Osteoblast (primary cell): ENCODE data around the gene SLC6A13. TPM values are rescaled to one million over a fixed set of nuclear protein-coding genes. Genes with fewer than 3 reads are reported as not detected.

Experiments used
- DNase-seq: peaks from one replicate; pipeline ENCODE4 v3.0.0; 2011; ENCODE audit warnings: low spot score, mixed read lengths; ENCODE audit not compliant: insufficient read length; ENCODE audit errors: missing footprints
- H2AFZ ChIP-seq: 2 replicates; pipeline ENCODE4 v1.6.0; 2011; ENCODE audit warnings: mild to moderate bottlenecking, low read length
- H3K27ac ChIP-seq: 2 replicates; pipeline ENCODE4 v1.5.1; 2011; ENCODE audit warnings: mild to moderate bottlenecking, low read depth, low read length, moderate library complexity
- H3K27me3 ChIP-seq: 2 replicates; pipeline ENCODE4 v1.6.0; 2012; ENCODE audit warnings: mild to moderate bottlenecking, control low read depth, inconsistent platforms, low read length, moderate library complexity; ENCODE audit not compliant: insufficient read depth
- H3K36me3 ChIP-seq: 2 replicates; pipeline ENCODE4 v1.5.1; 2011; ENCODE audit warnings: mild to moderate bottlenecking, low read length, control low read depth, moderate library complexity; ENCODE audit not compliant: insufficient read depth
- H3K4me1 ChIP-seq: 2 replicates; pipeline ENCODE4 v1.5.1; 2011; ENCODE audit warnings: mild to moderate bottlenecking, low read length, control low read depth, moderate library complexity; ENCODE audit not compliant: insufficient read depth
- H3K4me2 ChIP-seq: 2 replicates; pipeline ENCODE4 v1.6.0; 2011; ENCODE audit warnings: mild to moderate bottlenecking, low read length; ENCODE audit not compliant: insufficient read depth
- H3K4me3 ChIP-seq: fragments of 200-600 bp; sonication (generic); 3 replicates; pipeline ENCODE4 v1.5.1; 2012; ENCODE audit warnings: mild to moderate bottlenecking, low read length, inconsistent platforms; ENCODE audit not compliant: insufficient read depth
- H3K79me2 ChIP-seq: 2 replicates; pipeline ENCODE4 v1.6.0; 2012; ENCODE audit warnings: mild to moderate bottlenecking, low read length, control low read depth, inconsistent platforms; ENCODE audit not compliant: insufficient read depth
- H3K9me3 ChIP-seq: 2 replicates; pipeline ENCODE4 v1.5.1; 2011; ENCODE audit warnings: low read depth, low read length, control low read depth
- H4K20me1 ChIP-seq: 2 replicates; pipeline ENCODE4 v1.6.0; 2012; ENCODE audit warnings: mild to moderate bottlenecking, low read length, control low read depth; ENCODE audit not compliant: insufficient read depth
- total RNA-seq: library from RNA; depleted of rRNA; stranded (reverse); fragments of >200 nt; gene quantifications from 2 replicates; pipeline ENCODE4 v1.2.3, GENCODE V29; 2012
- TF ChIP-seq, protein P1 (sequence below): IDR thresholded peaks from 2 replicates; pipeline ENCODE4 v1.5.1; 2011; ENCODE audit warnings: mild to moderate bottlenecking, low read depth, low read length, moderate library complexity; ENCODE audit errors: extremely low read depth

SLC6A13 gene
- total RNA-seq, 1 donor, result not detected

DNA sequence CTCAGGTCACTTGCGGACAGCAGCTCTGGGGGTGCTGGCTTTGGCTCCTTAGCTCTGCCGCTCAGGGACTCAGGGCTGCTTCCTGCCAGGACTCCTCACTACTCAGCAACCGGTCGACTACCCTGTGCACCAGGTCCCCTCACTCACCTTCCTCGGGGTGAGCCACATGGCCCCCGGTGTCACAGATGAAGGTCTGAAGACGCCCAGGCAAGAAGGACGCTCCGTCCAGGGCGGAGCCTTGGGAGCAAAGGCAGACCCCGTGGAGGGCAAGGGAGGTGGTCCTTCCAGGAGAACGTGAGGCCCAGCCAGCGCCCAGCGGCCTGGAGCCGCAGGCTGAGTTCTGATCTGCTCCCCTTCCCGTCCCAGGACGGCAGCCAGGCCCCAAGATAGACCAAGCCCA lies 80.7 kb downstream of the SLC6A13 start:
- H4K20me1 ChIP-seq, result no peaks in the 10 kb centered on the region
- H3K4me3 ChIP-seq, result no peak overlapping the region
- no peak for DNase-seq
- no peak overlapping the region for H2AFZ ChIP-seq
- H3K27ac ChIP-seq, result no peak overlapping the region
- no peaks in the 10 kb centered on the region for H3K9me3 ChIP-seq
- H3K27me3 ChIP-seq, result peaks cover 4% of the 10 kb centered on the region
- peaks cover 17% of the 10 kb centered on the region for H3K4me1 ChIP-seq
- TF ChIP-seq, protein P1, sequence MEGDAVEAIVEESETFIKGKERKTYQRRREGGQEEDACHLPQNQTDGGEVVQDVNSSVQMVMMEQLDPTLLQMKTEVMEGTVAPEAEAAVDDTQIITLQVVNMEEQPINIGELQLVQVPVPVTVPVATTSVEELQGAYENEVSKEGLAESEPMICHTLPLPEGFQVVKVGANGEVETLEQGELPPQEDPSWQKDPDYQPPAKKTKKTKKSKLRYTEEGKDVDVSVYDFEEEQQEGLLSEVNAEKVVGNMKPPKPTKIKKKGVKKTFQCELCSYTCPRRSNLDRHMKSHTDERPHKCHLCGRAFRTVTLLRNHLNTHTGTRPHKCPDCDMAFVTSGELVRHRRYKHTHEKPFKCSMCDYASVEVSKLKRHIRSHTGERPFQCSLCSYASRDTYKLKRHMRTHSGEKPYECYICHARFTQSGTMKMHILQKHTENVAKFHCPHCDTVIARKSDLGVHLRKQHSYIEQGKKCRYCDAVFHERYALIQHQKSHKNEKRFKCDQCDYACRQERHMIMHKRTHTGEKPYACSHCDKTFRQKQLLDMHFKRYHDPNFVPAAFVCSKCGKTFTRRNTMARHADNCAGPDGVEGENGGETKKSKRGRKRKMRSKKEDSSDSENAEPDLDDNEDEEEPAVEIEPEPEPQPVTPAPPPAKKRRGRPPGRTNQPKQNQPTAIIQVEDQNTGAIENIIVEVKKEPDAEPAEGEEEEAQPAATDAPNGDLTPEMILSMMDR, result no peak
- H3K79me2 ChIP-seq, result no peaks in the 10 kb centered on the region
- H3K36me3 ChIP-seq, result no peaks in the 10 kb centered on the region
- H3K4me2 ChIP-seq, result no peak overlapping the region

DNA sequence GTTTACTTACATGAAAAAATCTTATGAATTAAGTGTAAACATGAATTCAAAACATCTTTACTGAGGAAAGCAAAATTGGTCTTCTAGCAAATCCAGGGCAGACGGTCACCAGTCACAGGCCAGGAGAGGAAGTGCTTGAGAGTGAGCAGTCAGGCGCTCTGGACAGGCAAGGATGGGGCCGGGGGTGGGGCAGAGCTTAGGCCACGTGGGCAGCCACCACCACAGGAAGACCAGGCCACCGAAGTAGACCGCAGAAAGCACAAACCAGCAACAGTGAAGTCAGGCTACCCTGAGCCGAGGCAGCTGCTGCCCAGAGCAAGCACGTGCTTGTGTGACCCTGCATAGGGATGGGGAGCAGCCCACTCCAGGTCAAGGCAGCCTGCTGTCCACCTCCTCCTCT lies 82.2 kb downstream of the SLC6A13 start:
- peaks cover 3% of the 10 kb centered on the region for H3K27me3 ChIP-seq
- DNase-seq, result no peak
- no peaks in the 10 kb centered on the region for H3K9me3 ChIP-seq
- peaks cover 21% of the 10 kb centered on the region for H3K4me1 ChIP-seq
- TF ChIP-seq, protein P1, result no peak
- no peaks in the 10 kb centered on the region for H3K36me3 ChIP-seq
- H4K20me1 ChIP-seq, result no peaks in the 10 kb centered on the region
- no peak overlapping the region for H3K27ac ChIP-seq
- no peak overlapping the region for H3K4me2 ChIP-seq
- no peak overlapping the region for H3K4me3 ChIP-seq
- no peak overlapping the region for H2AFZ ChIP-seq
- H3K79me2 ChIP-seq, result no peaks in the 10 kb centered on the region

DNA sequence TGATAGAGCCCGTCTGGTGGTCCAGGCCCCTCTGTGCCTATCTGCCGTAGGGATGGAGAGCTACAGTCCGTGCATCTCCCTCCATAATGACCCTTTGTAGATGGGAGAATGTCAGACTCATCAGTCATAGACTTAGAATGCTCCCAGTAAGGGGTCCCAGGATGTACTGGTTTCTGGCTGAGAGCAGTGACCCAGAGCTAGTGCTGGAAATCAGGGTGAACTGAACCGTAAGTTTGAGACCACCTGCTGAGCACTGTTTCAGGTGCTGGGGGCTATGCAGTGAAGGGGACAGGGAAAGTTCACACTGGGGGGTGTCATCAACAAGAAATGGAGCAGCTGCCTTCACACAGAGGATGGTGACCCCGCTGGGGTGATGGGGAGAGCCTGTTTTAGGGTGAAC lies 82.8 kb downstream of the SLC6A13 start:
- DNase-seq, result no peak
- Histone ChIP-seq H3K79me2 (no peaks in the 10 kb centered on the region), H3K4me1 (peaks cover 21% of the 10 kb centered on the region), H3K27me3 (no peaks in the 10 kb centered on the region), H3K4me2 (no peak overlapping the region), H3K4me3 (no peak overlapping the region), H3K27ac (no peak overlapping the region), H4K20me1 (no peaks in the 10 kb centered on the region), H2AFZ (no peak overlapping the region), H3K36me3 (no peaks in the 10 kb centered on the region), H3K9me3 (no peaks in the 10 kb centered on the region)
- TF ChIP-seq, protein P1, result no peak

DNA sequence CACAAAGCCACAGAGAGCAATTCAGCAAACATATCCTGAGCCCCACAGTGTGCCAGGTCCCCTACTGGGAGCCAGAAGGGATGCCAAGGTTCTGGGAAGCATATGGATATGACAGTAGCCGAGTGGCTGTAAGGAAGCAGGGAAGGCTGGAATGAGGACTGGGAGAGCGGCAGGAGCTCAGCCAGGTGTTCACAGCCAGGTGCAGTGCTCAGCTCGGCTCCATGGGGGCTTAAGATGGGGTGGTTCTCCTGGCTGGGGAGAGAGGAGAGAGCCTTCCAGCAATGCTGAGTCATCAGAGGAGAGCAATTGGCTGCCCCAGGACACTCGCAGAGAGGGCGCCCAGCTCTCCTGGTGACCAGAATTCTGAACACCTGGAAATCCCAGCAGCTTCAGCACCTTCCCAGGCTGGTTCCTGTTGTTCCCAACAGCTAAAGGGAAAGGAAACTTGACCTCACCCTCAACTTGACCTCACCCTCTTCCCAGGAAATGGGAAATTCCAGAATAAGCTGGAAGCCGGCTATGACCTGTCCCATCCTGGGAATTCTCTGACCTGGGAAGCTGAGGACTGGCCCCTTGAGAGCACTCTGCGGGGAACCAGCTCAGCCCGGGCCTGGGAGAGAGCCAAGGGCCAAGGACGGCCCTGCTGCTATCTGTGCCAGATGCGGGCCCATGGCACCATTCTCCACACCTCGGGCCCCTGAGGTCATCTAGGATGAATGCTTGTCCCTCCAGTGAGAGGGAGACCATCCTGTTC lies 83.3 kb downstream of the SLC6A13 start:
- Histone ChIP-seq H3K27me3 (peaks cover under 1% of the 10 kb centered on the region), H3K36me3 (no peaks in the 10 kb centered on the region), H3K79me2 (no peaks in the 10 kb centered on the region), H3K27ac (no peak overlapping the region), H4K20me1 (no peaks in the 10 kb centered on the region), H3K9me3 (no peaks in the 10 kb centered on the region), H3K4me1 (peaks cover 21% of the 10 kb centered on the region), H3K4me2 (no peak overlapping the region), H2AFZ (no peak overlapping the region), H3K4me3 (no peak overlapping the region)
- TF ChIP-seq, protein P1, result no peak
- DNase-seq, result no peak
